Activated naive CD8-positive, alpha-beta T cell treated with anti-CD3 and anti-CD28 coated beads, Interleukin-2, amount 10 ng/mL, durations not matched to agents 7 days and 5 days (primary cell): ENCODE measurements around the gene POLR1B. TPM values are rescaled to one million over a fixed set of nuclear protein-coding genes. Genes with fewer than 3 reads are reported as not detected.
A peak's percentile ranks its signal among the peaks of the same experiment; 100 is the strongest.
"Not testable (repeated sequence)": the region's sequence is repeated elsewhere in the genome, so short reads cannot be mapped to it uniquely, and the experiment has no call there.

ENCODE experiments used
- ATAC-seq: fragments of 150-1000 bp; cut with Tn5 transposase; one replicate; pipeline ENCODE4 v1.10.0; 2021; ENCODE audit warnings: low read depth, moderate library complexity
- POLR2A ChIA-PET: fragments of 350-600 bp; sonication (Branson Sonifier 250); formaldehyde crosslinking; loops from one replicate; lab custom pipeline; 2021; ENCODE audit warnings: antibody characterized with exemption; lab: Charles Lee
- DNase-seq: peaks from one replicate; pipeline ENCODE4 v3.0.0; 2021
- H3K27ac Mint-ChIP-seq: one replicate; pipeline ENCODE4 v1.8.0; 2022; ENCODE audit warnings: mild to moderate bottlenecking, mixed read lengths
- H3K27me3 Mint-ChIP-seq: one replicate; pipeline ENCODE4 v1.8.0; 2022; ENCODE audit warnings: mild to moderate bottlenecking, moderate library complexity, mixed read lengths
- H3K36me3 Mint-ChIP-seq: one replicate; pipeline ENCODE4 v1.8.0; 2021; ENCODE audit warnings: mild to moderate bottlenecking, mixed read lengths
- H3K4me1 Mint-ChIP-seq: one replicate; pipeline ENCODE4 v1.8.0; 2021; ENCODE audit warnings: mixed read lengths
- H3K4me3 Mint-ChIP-seq: one replicate; pipeline ENCODE4 v1.8.0; 2022; ENCODE audit warnings: mild to moderate bottlenecking, moderate library complexity, mixed read lengths
- H3K9me3 Mint-ChIP-seq: one replicate; pipeline ENCODE4 v1.8.0; 2021; ENCODE audit warnings: mixed read lengths
- total RNA-seq, 2 experiments: library from RNA; stranded (reverse); gene quantifications; one replicate each; pipeline ENCODE4 v1.2.3, GENCODE V29; 2021

POLR1B gene
- total RNA-seq, 2 experiments from 2014 or later: 27.2 to 27.3 TPM

DNA sequence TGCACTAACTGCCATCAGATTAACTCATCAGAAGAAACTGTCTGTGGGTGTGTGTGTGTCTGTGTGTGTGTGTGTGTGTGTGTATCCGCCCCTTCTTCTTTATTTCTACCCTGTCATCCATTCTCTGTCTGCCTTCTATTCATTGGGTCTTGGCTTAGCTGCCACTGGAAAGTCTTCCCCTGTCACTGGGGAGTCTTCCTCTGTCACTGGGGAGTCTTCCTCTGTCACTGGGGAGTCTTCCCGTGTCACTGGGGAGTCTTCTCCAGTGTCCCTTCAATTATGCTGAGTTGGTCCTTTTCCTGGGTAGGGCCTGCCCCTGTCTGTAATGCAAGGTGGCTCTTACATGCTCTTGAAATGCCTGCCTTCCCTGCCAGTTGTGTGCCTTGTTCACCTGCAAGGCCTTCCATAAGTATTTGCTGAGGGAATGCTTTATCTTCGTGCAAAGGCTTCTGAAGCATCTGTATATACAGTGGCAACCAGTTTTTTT lies 18.9 kb upstream of the POLR1B start:
- POLR2A ChIA-PET: no interaction called here
- DNase-seq (no peak), ATAC-seq (no peak)
- no peak overlapping the region for H3K27ac Mint-ChIP-seq
- no peak overlapping the region for H3K4me3 Mint-ChIP-seq
- H3K9me3 Mint-ChIP-seq: no peaks in the 10 kb centered on the region
- H3K27me3 Mint-ChIP-seq: no peaks in the 10 kb centered on the region
- H3K36me3 Mint-ChIP-seq: peaks cover 59% of the 10 kb centered on the region
- peaks cover 10% of the 10 kb centered on the region for H3K4me1 Mint-ChIP-seq

GRCh38 chr2:112524276-112524675 lies 18.0 kb upstream of the POLR1B start:
- H3K4me3 Mint-ChIP-seq, H3K9me3 Mint-ChIP-seq, H3K27ac Mint-ChIP-seq, H3K4me1 Mint-ChIP-seq, DNase-seq, ATAC-seq, H3K27me3 Mint-ChIP-seq, POLR2A ChIA-PET: not testable (repeated sequence)
- peaks cover 56% of the 10 kb centered on the region for H3K36me3 Mint-ChIP-seq

- DNase-seq (no peak), ATAC-seq (no peak)
- Mint-ChIP-seq H3K27me3 (no peaks in the 10 kb centered on the region), H3K27ac (no peak overlapping the region), H3K4me3 (no peak overlapping the region), H3K36me3 (peaks cover 34% of the 10 kb centered on the region), H3K4me1 (peaks cover 2% of the 10 kb centered on the region), H3K9me3 (no peaks in the 10 kb centered on the region)
- POLR2A ChIA-PET: no interaction called here
These were observed 13.7 kb upstream of the POLR1B start for GRCh38 chr2:112528541-112528940.

DNA sequence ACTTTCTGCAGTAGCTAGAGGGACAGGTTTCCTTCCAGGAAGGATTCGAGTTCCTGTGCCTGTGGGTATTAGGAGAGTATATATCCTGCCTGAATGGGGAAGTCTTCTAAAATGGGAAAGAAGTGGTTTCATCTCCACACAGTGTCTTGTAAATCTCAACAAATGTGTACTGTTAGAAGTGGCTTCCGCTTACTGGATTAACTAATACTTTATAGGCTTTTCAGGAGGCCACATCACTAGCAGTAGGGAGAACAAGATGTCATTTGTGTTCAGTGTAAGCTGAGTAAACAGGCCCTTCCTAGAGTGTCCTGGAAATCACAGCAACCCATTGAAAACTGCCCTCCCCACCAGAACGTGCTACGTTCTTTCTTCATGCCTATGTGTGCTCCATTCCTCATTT lies 12.5 kb upstream of the POLR1B start:
- ATAC-seq (no peak), DNase-seq (no peak)
- POLR2A ChIA-PET: no interaction called here
- Mint-ChIP-seq H3K36me3 (peaks cover 24% of the 10 kb centered on the region), H3K27ac (no peak overlapping the region), H3K4me1 (peaks cover 2% of the 10 kb centered on the region), H3K4me3 (no peak overlapping the region), H3K27me3 (no peaks in the 10 kb centered on the region), H3K9me3 (no peaks in the 10 kb centered on the region)

- Mint-ChIP-seq H3K27me3 (no peaks in the 10 kb centered on the region), H3K4me1 (no peaks in the 10 kb centered on the region), H3K9me3 (no peaks in the 10 kb centered on the region), H3K27ac (no peak overlapping the region), H3K36me3 (peaks cover 20% of the 10 kb centered on the region), H3K4me3 (no peak overlapping the region)
- POLR2A ChIA-PET: no interaction called here
- no peak for ATAC-seq
- DNase-seq: no peak
These were observed 11.5 kb upstream of the POLR1B start for GRCh38 chr2:112530728-112531127.

DNA sequence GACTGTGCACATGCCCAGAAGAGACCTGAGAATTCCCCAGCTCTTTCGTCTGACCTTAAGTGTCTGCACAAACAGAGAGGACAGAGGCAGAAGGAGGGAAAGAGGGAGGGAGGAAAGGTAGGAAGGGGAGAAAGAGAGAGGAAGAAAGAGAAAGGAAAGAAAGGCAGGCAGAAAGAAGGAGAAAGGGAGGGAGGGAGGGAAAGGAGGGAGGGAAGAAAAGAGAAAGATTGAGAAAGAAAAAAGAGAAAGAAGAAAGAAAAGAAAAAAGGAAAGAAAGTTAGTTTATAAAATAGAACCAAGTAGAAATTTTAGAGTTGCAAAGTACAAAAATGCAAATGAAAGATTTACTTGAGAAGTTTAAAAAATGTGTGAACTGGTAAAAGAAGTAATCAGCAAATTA lies 7.4 kb upstream of the POLR1B start:
- H3K27ac Mint-ChIP-seq: no peak overlapping the region
- ATAC-seq (no peak), DNase-seq (no peak)
- POLR2A ChIA-PET: no interaction called here
- H3K9me3 Mint-ChIP-seq: no peaks in the 10 kb centered on the region
- H3K36me3 Mint-ChIP-seq: peaks cover 10% of the 10 kb centered on the region
- no peak overlapping the region for H3K4me3 Mint-ChIP-seq
- H3K4me1 Mint-ChIP-seq: no peaks in the 10 kb centered on the region
- no peaks in the 10 kb centered on the region for H3K27me3 Mint-ChIP-seq

GRCh38 chr2:112536665-112537064 lies 5.6 kb upstream of the POLR1B start:
- H3K4me1 Mint-ChIP-seq, H3K9me3 Mint-ChIP-seq, H3K36me3 Mint-ChIP-seq, H3K27me3 Mint-ChIP-seq, DNase-seq, H3K27ac Mint-ChIP-seq, ATAC-seq, POLR2A ChIA-PET, H3K4me3 Mint-ChIP-seq: not testable (repeated sequence)

DNA sequence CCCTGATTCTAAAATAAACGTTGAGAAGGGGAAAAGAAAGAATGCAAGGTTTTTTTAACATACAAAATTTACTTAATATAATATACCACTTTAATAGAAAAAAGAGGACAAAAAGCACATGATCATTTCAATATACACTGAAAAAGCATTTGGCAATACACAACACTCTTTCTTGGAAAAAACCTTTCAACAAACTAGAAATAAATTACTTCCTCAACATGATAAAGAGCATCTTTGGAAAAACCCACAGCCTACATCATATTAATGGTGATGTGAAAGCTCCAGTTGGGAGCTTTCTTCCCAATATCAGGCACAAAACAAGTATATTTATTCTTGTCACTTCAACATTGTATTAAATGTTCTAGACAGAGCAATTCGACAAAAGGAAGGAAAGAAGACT lies 3.0 kb upstream of the POLR1B start:
- POLR2A ChIA-PET: no interaction called here
- Mint-ChIP-seq H3K27me3 (no peaks in the 10 kb centered on the region), H3K4me1 (peaks cover 9% of the 10 kb centered on the region)

DNA sequence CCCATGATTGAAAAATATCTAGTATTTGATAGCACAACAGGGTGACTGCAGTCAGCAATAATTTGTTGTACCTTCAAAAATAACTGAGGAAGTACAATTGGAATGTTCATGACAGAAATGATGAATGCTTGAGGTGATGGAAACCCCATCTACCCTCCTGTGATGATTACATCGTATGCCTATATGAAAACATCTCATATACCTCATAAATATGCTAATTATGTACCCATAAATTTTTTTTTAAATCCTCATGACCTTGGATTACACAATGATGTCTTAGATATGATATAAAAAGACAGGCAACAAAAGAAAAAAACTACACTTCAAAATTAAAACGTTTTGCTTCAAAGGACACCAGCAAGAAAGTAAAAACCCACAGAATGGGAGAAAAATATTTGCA lies 1.4 kb upstream of the POLR1B start:
- no peak overlapping the region for H3K4me3 Mint-ChIP-seq
- H3K27me3 Mint-ChIP-seq: no peaks in the 10 kb centered on the region
- POLR2A ChIA-PET: no interaction called here
- no peaks in the 10 kb centered on the region for H3K9me3 Mint-ChIP-seq
- no peak overlapping the region for H3K27ac Mint-ChIP-seq
- no peak for ATAC-seq
- no peaks in the 10 kb centered on the region for H3K36me3 Mint-ChIP-seq
- peaks cover 15% of the 10 kb centered on the region for H3K4me1 Mint-ChIP-seq
- DNase-seq: no peak

More for the DNA sequence above, 3.0 kb upstream of the POLR1B start:
- no peaks in the 10 kb centered on the region for H3K9me3 Mint-ChIP-seq
- H3K4me3 Mint-ChIP-seq: no peak overlapping the region
- no peak for DNase-seq
- no peak for ATAC-seq
- no peak overlapping the region for H3K27ac Mint-ChIP-seq
- H3K36me3 Mint-ChIP-seq: peaks cover 1% of the 10 kb centered on the region

GRCh38 chr2:112541315-112542122 lies 746 bp upstream of the POLR1B start:
- H3K9me3 Mint-ChIP-seq: no peaks in the 10 kb centered on the region
- POLR2A ChIA-PET: interaction anchor here (0.5 kb wide), 1 partner anchor 462 kb away, joined by 3 read pairs; no protein-coding TSS in a partner anchor
- H3K4me1 Mint-ChIP-seq: peaks cover 15% of the 10 kb centered on the region
- H3K4me3 Mint-ChIP-seq: no peak overlapping the region
- peak; percentile 84 for DNase-seq
- peak; percentile 79 for ATAC-seq
- H3K27me3 Mint-ChIP-seq: no peaks in the 10 kb centered on the region
- no peaks in the 10 kb centered on the region for H3K36me3 Mint-ChIP-seq
- no peak overlapping the region for H3K27ac Mint-ChIP-seq

GRCh38 chr2:112542984-112543661 lies 858 bp downstream of the POLR1B start:
- Mint-ChIP-seq H3K27me3 (no peaks in the 10 kb centered on the region), H3K27ac (no peak overlapping the region), H3K36me3 (peaks cover 5% of the 10 kb centered on the region), H3K4me1 (peaks cover 15% of the 10 kb centered on the region), H3K9me3 (no peaks in the 10 kb centered on the region), H3K4me3 (no peak overlapping the region)
- no peak for ATAC-seq
- POLR2A ChIA-PET: no interaction called here
- DNase-seq: no peak

DNA sequence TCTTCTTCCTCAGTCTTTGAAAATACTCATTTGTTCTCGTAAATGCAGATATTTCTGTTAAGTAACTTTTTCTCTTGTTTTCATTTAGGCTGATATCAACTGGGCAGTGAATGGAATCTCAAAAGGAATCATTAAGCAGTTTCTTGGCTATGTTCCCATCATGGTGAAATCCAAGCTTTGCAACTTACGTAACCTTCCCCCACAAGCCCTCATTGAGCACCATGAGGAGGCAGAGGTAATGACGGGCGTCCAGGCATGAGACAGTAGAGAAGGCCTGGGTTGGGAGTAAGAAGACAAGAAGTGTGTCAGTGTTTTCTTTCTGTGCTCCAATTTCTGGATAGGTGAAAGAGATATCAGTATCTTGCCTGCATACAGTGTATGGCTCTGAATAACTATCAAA lies 5.1 kb downstream of the POLR1B start:
- Mint-ChIP-seq H3K4me1 (peaks cover 11% of the 10 kb centered on the region), H3K4me3 (no peak overlapping the region), H3K27ac (no peak overlapping the region), H3K27me3 (no peaks in the 10 kb centered on the region), H3K36me3 (peaks cover 21% of the 10 kb centered on the region), H3K9me3 (no peaks in the 10 kb centered on the region)
- ATAC-seq (no peak), DNase-seq (no peak)
- POLR2A ChIA-PET: no interaction called here

GRCh38 chr2:112548980-112549379 lies 6.7 kb downstream of the POLR1B start:
- Mint-ChIP-seq H3K4me1 (peaks cover 9% of the 10 kb centered on the region), H3K27ac (no peak overlapping the region), H3K4me3 (no peak overlapping the region), H3K9me3 (no peaks in the 10 kb centered on the region), H3K36me3 (peaks cover 24% of the 10 kb centered on the region), H3K27me3 (no peaks in the 10 kb centered on the region)
- ATAC-seq (no peak), DNase-seq (no peak)
- POLR2A ChIA-PET: no interaction called here

DNA sequence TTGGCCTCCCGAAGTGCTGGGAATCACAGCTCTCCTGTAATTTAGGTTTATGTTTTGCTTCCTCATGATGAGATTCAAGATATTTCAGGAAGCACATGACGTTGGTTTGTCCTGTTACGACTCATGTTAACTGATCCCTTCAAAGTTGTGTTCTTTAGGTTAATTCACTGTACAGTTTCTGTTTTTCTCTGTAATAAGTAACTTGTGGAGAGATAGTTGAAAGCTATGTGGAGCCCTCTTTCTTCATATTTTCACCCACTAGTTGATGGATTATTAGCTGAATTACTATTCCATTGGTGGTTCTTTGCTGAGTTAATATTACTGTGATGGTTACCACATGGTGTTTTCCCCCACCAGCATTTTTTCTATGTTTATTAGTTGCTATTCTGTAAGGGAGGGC lies 23.8 kb downstream of the POLR1B start:
- Mint-ChIP-seq H3K27me3 (no peaks in the 10 kb centered on the region), H3K27ac (no peak overlapping the region)

More for the DNA sequence above, 23.8 kb downstream of the POLR1B start:
- Mint-ChIP-seq H3K9me3 (no peaks in the 10 kb centered on the region), H3K36me3 (peaks cover 36% of the 10 kb centered on the region), H3K4me1 (no peaks in the 10 kb centered on the region), H3K4me3 (no peak overlapping the region)
- no peak for ATAC-seq
- POLR2A ChIA-PET: no interaction called here
- no peak for DNase-seq
